ENCODE data around the gene GCK.

Gene GCK

DNA sequence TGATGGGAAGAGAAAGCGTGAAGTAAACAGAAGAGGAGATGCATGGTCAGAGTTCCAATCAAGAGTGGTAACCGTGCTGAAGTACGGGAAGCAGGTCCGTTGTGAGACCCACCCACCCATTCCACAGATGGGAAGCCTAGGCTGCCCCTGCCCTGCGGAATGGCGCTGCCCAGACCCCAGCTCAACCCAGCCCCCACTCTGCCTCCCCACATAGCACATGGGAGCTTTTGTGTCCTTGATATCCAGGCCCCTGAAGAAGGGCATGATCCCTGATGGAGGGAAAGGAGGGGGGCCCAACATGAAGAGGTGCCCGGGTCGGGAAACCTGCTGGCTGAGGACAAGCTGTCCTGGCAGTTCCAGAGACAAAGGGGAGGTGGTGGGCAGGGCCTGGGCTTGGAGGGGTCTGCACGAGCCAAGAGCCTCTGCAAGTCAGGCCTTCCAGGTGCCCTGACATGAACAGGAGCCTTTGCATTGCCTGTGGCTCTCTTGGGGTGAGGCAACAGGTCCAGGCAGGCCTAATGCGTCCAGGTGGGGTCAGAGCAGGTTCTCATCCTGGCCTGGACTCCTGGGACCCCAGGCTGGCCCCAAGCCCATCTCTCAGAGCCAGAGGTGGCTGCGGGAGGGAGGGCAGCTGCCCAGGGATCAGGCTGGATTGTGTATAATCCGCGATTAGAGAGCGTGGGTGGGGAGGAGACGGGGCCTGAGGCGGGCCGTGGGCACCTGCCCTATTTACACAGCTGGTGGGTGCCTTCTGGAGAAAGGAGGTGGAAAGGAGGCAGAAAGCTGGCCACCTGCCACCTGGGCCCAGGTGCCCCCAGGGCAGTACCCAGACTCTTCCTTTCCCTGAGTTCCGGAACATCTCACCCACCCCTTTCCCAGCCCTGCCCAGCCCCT lies 35.1 kb upstream of the GCK start:
- no peak for TF ChIP-seq CTCF (IDR thresholded peaks at IDR 0.05; ENCODE audit: insufficient read depth, low read length, missing control alignments)
- no peak for DNase-seq (ENCODE audit: low read depth, low spot score)
- H3K4me3 ChIP-seq (ENCODE audit: low read depth, low read length) = no peak overlapping the region
- ChIA-PET CTCF (interaction anchor here (0.7 to 2.3 kb wide), 3 partner anchors 10 to 17 kb away, joined by 4 to 14 read pairs (median 5); no protein-coding TSS in a partner anchor), POLR2A (no interaction called here)

DNA sequence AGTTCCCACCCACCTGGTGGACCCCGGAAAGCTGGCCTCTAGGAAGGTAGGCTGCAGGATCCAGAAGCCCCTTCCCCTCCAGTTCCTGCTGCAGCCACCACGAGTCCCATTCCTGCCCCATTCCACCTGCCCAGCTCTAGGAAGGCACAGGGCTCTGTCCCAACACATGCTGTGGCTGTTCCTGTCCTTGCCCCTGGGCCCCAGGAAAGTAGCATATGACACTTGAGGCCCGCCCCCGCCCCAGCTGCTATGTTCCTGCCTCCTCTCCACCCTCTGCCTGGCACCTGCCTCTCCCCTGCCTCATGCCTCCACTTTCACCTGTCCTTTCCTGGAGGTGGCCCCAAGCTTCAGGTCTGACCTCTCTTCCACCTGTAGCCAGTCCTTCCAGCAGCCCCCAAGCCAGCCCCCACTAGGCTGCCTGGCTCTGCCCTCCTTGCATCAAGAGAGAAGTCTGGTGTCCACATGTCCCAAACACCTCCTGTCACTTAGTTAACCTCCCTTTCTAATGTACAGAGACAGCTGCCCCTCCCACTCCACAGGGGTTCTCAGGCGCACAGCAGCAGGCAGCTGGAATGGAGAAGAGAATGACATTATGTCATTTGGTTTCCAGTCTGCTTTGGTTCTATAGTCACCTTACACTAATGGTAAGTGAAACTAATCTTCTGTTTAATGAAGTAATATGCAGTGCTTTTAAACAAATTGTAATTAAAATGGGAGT lies 34.3 kb upstream of the GCK start:
- TF ChIP-seq CTCF (IDR thresholded peaks at IDR 0.05; ENCODE audit: insufficient read depth, low read length, missing control alignments) = no peak
- ChIA-PET CTCF (interaction anchor here (1.4 to 2.3 kb wide), 2 partner anchors 9 to 18 kb away, joined by 5 to 14 read pairs; no protein-coding TSS in a partner anchor), POLR2A (no interaction called here)
- no peak for DNase-seq (ENCODE audit: low read depth, low spot score)
- no peak overlapping the region for H3K4me3 ChIP-seq (ENCODE audit: low read depth, low read length)

DNA sequence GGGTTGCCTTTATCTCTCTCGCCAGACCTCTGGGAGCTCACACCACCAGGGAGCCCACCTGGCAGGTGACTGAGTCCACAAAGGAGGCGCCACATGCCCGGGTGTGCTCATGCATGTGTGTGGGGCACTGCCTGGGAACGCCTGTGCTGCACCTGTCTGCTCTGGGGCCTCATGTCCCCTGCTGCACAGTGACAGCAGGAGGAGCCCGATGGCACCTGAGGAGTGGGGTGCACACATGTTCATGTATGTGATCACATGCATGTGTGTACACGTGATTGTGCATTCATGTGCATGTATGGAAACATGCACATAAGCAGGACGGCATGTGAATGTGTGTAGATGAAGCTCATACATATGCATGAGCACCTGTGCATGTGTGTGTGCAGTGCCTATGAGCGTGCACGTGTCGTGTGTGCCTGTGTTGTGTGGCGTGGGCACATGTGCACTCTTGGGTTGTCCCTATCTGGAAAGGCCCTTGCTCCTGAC lies 33.6 kb upstream of the GCK start:
- no peak for DNase-seq (ENCODE audit: low read depth, low spot score)
- ChIA-PET CTCF (interaction anchor here (1.4 to 2.3 kb wide), 2 partner anchors 8 to 19 kb away, joined by 5 to 14 read pairs; no protein-coding TSS in a partner anchor), POLR2A (no interaction called here)
- TF ChIP-seq CTCF (IDR thresholded peaks at IDR 0.05; ENCODE audit: insufficient read depth, low read length, missing control alignments) = no peak
- H3K4me3 ChIP-seq (ENCODE audit: low read depth, low read length) = no peak overlapping the region

- no peak for DNase-seq (ENCODE audit: low read depth, low spot score)
- POLR2A ChIA-PET = no interaction called here
These were observed 32.8 kb upstream of the GCK start for GRCh38 chr7:44222074-44222473.

GRCh38 chr7:44221231-44221791 lies 32.1 kb upstream of the GCK start:
- TF ChIP-seq CTCF (IDR thresholded peaks at IDR 0.05; ENCODE audit: insufficient read depth, low read length, missing control alignments) = peak; percentile 29
- CTCF ChIA-PET = interaction anchor here (1.2 to 1.3 kb wide), 2 partner anchors 21 to 255 kb away, joined by 3 to 4 read pairs; no protein-coding TSS in a partner anchor
- no peak for DNase-seq (ENCODE audit: low read depth, low spot score)
- POLR2A ChIA-PET = no interaction called here
- no peak overlapping the region for H3K4me3 ChIP-seq (ENCODE audit: low read depth, low read length)

More at GRCh38 chr7:44222074-44222473, 32.8 kb upstream of the GCK start:
- TF ChIP-seq CTCF (IDR thresholded peaks at IDR 0.05; ENCODE audit: insufficient read depth, low read length, missing control alignments) = no peak
- CTCF ChIA-PET = interaction anchor here (2.3 kb wide), 1 partner anchor 20 kb away, joined by 14 read pairs; no protein-coding TSS in a partner anchor
- H3K4me3 ChIP-seq (ENCODE audit: low read depth, low read length) = no peak overlapping the region
